Renal pelvis (tissue), 4 donors: ENCODE measurements around the gene STIP1. TPM values are rescaled to one million over a fixed set of nuclear protein-coding genes. Genes with fewer than 3 reads are reported as not detected.
A peak's percentile ranks its signal among the peaks of the same experiment; 100 is the strongest.
"Not testable (repeated sequence)": the region's sequence is repeated elsewhere in the genome, so short reads cannot be mapped to it uniquely, and the experiment has no call there.

Source experiments
- DNase-seq: peaks from one replicate; pipeline ENCODE4 v3.0.0-alpha.2; 2013
- polyA plus RNA-seq, 3 donors: library from polyadenylated mRNA; unstranded; fragments of 120-200 nt; gene quantifications; one replicate each; pipeline ENCODE4 v1.2.1, GENCODE V29; 2013; ENCODE audit not compliant: insufficient read length in 3 of 3

The STIP1 gene
- polyA plus RNA-seq, 3 donors = 165 to 203 (median 189) TPM

- DNase-seq = no peak
These were observed 32.9 kb upstream of the STIP1 start for GRCh38 chr11:64152841-64153691.

GRCh38 chr11:64153812-64154211, 32.2 kb upstream of the STIP1 start:
- no peak for DNase-seq

- DNase-seq = no peak
These were observed 29.5 kb upstream of the STIP1 start for GRCh38 chr11:64156235-64157011.

- no peak for DNase-seq
These were observed 28.2 kb upstream of the STIP1 start for GRCh38 chr11:64157631-64158394.

- DNase-seq = no peak
These were observed 24.9 kb upstream of the STIP1 start for GRCh38 chr11:64161037-64161436.

GRCh38 chr11:64162769-64163168, 23.2 kb upstream of the STIP1 start:
- DNase-seq = not testable (repeated sequence)

GRCh38 chr11:64163951-64164350, 22.0 kb upstream of the STIP1 start:
- DNase-seq = no peak

- DNase-seq = no peak
These were observed 21.3 kb upstream of the STIP1 start for GRCh38 chr11:64164392-64165312.

DNA sequence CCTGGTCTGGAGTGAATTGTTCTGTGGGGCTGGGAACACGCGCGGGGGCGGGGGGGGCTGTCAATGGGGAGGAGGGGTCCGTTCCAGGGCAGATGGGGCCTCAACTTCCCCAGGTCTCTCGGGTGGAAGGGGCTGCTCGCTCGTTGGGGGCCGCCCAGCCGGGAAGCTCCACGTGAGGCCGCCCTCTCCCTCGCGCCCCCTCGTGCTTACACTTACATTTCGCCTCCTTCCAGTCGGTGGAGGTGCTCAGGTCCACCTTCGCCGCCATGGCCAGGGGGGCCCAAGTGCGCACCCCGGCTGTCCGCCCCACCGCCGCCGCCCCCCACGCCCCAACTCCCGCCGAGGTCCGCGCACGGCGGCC, 20.5 kb upstream of the STIP1 start:
- no peak for DNase-seq

DNA sequence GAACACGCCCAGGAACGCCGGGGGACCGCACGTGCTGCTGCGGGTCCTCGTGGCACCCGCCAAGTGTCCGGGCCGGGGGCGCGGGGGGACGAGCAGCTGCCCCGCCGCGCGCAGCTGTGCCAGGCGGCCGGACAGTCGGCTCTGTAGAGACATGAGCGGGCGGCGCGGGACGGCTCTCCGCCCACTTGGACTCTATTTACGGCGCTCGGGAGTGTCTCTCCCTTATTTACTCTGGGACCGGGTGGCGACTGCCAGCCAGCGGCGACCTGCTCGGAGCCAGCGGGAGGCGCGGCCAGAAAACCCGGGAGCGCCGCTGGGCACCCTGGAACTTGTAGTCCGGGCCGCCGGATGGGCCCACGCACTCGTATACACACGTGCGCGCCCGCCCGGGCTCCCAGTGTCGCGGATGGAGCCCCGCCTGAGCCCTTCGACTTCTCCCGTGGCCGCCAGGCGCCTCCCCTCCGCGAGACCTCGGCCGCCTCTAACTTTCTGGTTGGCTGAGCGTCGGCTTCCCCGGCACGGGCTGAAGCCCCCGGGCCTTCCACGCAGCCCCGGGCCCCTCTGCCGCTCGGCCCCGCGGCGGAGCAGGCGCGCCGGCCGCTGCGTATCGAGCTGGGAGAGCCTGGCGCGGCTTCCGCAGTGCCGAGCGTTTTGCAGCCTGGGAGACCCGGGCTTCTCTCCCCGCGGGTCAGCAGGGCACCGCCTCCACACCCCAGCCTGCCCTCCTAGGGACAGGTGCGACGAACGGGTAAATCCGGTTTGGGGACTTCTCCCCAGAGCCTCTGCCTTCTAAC, 19.9 kb upstream of the STIP1 start, which contains the start of gene MACROD1:
TSS of gene MACROD1 (minus strand) at position 272 of the 794 bp plus-strand sequence. CDS start at position 153, 119 bp downstream.
- peak; percentile 60 for DNase-seq

DNA sequence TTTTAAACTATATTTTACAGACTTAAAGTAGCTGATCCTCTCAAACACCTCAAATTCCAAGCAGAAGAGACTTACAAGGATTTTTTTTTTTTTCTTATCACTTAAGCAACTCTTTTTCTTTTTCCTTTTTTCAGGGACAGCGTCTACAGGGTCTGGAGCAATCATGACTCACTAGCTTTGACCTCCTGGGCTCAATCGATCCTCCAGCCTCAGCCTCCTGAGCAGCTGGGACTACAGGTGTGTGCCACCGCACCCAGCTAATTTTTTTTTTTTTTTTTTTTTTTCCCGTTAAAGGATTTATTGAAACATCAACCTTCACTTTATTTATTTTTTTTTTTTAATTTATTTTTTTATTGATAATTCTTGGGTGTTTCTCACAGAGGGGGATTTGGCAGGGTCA, 15.6 kb upstream of the STIP1 start:
- DNase-seq = no peak

DNA sequence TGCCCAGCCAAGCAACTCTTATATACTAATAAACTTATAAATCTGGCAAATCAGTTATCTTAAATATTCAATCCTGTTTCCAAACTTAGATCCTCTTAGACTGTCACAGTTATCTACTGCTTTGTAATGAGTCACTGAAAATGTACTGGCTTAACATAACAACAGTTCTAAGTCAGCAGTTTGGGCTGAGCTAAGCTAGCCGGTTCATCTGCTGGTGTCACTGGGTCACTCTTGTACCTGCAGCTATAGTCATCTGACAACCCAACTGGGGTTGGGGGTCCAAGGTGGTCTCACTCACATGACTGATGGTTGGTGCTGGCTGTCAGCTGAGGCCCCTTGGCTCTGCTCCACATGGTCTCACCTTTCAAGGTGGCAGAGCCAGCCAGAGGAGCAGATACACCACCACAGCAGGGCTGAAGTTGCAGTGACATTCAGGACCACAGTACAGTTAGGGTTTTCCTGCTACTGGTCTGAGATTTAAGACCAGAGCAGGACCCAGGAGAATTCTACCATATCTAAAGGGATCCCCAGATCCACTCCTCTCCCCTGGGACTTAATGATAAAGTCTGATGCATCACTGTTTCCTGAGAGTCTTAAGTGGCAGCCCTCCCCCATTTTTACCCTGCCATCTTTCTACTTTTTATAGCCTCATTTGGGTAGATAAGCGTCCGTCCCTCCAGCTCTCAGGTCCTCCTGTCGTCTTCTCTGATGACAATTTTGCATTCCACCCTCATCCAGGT, 12.2 kb upstream of the STIP1 start:
- no peak for DNase-seq

- no peak for DNase-seq
These were observed 9.2 kb upstream of the STIP1 start for GRCh38 chr11:64176751-64177150.

DNA sequence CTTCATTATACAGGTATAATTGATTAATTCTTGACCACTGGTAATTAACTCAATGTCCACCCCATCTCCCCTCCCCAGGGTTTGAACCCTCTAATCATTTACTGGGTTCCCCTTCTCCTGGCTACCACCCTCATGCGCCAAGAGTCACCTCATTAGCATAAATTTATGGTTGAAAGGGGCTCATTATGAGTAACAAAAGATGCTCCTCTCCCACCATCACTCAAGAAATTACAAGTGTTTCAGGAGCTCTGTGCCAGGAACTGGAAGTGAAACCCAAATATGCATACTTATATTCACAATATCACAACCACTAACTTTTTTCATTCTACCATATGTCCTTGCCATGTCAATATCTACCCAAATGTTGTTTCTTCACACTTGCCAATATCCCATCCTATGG, 7.8 kb upstream of the STIP1 start:
- DNase-seq = no peak

DNA sequence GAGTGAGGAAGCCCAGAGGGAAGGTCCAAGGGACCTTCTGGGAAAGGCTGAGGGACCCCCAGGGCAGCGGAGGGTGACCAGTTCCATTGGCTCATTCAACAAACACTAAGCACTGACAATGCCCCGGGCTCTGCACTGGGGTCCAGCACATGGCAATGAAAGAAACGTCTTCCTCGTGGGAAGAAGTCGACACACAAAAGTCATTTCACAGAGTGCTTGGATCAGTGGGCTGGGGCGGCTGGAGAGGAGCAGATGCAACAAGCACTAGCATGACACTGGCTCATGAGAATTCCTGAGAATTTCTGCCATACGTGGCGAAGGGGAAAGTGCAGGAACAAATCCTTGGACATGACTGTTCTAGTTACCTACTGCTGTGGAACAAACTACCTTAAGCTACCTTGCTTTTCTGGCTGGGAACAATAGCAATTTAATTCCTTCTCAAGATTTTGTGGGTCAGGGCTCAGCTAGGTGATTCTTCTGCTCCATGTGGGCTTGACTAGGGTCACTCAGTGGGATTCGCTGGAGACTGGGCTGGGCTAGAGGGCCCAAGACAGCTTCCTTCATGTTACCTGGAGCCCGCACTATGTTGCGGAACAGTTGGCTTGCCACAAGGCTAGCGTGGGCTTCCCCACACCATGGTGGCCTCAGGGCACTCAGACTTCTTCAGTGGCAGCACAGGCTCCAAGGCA, 6.9 kb upstream of the STIP1 start:
- no peak for DNase-seq

DNA sequence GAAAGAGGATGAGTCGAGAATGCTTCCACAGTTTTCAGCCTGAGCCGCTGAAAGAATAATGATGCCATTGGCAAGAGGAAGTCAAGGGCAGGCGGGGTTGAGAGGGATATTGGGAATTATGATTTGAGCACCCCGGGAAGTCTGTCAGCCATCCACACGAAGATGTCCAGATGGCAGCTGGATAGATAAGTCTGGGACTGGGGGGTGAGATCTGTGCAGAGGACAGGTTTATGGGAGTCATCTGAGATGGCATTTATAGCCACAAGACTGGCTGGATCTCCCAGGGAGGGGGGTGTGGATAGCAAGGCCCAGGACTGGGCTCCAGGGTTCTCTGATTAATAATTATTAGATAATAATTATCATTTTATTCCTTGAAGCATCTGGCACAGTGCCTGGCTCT, 5.1 kb upstream of the STIP1 start:
- no peak for DNase-seq

DNA sequence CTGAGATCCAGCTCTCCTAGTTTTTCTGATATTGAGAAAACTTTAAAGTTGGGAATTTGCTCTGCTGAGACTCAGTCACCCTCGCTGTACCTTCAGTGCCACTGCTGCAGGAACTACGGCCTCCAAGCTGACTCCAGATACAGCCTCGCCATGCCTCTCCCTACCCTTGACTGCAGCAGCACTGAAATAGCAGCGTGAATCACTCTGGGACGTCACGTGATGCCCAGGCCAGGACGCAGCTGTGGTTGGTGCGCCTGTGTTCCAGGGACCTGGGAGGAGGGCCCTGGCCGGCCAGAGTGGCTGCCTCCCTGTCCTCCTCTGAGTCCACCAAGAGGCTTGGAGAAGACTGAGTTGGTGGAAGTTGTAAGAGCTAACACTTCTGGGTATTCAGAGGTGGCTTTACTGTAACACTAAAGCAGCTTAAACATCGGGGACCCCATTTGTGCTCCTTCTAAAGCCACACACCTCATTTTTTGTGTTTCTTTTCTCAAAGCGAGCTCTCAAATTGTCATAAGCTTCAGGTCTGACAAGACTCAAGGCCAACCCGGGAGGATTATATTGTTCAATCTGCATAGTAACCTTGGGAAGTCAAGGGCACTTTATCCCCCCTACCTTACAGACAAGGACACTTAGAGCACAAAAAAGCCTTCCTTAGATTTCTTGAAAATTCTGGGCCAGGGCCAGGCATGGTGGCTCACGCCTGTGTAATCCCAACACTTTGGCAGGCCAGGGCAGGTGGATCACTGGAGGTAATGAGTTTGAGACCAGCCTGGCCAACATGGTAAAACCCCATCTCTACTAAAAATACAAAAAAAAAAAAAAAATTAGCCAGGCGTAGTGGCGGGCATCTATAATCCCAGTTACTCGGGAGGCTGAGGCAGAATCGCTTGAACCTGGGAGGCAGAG, 4.2 kb upstream of the STIP1 start:
- peak; percentile 76 for DNase-seq

DNA sequence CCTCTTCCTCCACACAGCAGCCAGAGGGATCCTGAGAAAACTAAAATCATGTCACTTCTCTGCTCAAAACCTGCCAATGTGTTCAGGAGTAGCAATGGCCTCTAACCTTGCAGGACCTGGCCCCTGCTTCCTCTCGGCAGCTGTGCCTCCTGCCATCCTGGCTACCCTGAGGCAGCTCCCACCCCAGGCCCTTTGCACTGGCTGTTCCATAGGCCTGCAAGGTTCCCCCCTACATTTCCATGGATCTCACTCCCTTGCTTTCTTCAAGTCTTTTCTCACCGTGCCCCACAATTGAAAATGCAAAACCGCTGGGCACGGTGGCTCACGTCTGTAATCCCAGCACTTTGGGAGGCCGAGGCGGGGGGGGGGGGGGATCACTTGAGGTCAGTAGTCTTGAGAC, 2.1 kb upstream of the STIP1 start:
- DNase-seq = no peak
